ENCODE measurements around the gene BARHL2.

BARHL2 gene

DNA sequence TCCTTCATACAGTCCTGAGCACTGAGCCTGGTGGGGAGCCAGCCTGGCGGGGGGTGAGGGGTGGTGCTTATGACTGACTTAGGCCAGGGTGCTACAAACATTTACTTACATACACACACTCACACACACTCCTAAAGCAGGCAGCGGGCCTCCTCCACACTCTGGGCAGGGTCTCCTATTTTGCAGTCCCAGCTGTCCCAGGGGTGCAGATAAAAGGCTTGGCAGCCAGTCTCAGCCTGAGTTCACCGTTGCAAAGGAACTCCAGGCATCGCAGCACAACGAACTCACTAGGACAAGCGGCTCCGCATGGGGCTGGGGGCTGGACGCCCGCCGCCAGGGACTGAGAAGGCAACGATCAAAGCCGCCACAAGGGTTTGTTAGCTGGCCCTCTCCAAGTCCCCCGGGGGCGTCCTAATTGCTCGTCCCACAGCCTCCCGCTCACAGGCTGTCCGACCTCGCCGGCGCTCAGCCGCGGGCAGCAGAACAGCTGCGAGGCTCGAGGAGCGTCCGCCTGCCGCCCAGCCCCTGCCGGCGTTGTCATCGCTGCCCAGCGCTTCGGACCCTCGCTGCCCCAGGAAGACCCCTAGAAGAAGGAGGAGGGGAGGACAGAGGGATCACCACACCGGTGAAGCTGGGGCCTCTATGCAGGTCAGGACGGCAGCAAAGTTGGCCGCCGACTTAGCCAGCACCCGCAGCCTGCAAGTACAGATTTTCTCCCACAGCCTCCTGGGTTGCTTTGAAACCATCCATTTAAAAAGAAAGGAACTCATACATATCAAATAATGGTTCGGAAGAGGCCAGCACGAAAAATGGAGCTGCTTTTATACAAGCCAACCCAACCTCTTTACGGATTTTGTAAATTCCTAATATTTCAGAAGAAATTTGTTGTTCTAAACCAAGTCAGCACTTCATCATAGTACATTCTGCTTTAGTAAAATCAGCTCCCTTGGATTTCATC lies 6.2 kb downstream of the BARHL2 start:
- DNase-seq (ENCODE audit: low read depth): no peak

DNA sequence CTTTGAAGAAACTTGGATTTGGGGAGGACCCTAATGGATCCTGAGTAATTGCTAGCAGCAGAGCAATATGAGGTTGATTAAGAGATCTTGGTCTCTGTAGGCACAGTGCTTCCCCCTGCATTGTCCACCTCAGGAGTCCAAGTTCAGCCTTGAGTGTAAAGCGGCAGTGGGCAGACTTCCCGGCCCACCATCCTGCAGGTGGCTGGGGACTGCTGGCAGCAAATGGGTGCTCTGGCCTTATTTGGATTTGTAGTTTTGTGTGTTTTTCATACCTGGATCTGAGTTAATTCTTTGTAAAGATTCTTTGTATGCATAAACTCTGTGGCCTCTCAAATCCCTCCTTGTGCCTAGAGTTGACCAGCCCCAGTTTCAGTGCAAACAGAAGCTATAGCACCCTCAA lies 7.6 kb downstream of the BARHL2 start:
- no peak for DNase-seq (ENCODE audit: low read depth)

DNA sequence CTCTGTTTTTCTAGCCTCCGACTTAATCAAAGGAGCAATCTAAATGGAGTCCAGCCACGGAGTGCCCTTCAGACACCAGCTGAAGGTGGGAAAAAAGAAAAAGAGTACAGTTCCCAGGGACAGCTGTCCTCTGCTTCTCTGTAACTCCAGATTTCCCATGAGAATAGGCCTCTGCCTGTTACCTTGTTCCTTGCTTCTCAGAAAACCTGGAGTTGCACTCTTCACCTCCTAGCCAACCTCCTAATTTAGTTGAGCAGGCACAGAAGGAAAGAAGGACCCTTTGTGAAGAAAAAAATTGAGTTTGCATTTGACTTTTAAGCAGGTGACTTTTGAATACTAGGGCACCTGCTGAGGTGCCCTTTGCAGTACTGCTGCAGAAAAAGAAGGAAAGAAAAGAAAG lies 8.3 kb downstream of the BARHL2 start:
- DNase-seq (ENCODE audit: low read depth): no peak

DNA sequence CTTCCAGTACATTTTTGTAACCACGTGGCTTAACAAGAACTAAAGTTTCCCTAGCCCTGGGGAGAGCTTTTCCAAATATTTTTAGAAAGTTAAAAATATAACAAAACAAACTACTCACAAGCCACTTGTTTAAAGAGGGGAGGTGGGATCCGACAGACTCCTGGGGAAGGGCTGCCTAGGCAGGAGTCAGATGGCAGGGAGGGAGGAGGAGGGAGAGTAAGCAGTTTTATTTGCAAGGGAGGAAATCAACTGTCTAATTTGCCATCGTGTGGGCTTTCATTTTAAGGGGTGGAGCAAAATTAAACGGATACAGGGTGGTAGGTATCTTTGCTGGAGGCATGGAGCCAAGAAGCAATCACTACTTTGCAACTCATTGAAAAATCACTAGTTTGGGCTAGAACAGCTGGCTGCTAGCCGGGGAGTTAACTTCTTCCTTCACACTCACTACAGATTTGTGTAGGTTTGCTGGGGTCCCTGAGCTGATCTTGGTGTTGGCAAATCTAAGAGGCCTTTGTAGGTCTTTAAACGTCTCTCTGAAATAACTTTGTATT lies 8.8 kb downstream of the BARHL2 start:
- no peak for DNase-seq (ENCODE audit: low read depth)

DNA sequence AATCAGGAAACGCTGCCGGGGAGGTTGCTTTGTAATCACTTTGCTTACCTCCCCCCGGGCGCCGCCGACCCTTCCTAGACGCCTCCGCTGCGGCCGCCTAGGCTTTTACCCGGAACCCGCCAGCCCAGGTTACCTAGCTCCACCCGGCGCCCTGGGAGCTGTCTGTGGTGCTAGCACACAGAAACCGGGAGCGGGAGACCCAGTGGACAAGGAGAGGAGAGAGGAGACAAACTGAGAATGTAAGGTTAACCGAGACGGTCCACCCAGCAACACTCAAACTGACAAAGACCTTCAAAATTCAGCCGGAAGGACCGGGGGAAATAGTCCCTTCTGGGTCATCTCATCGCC lies 9.8 kb downstream of the BARHL2 start:
- DNase-seq (ENCODE audit: low read depth): no peak

DNA sequence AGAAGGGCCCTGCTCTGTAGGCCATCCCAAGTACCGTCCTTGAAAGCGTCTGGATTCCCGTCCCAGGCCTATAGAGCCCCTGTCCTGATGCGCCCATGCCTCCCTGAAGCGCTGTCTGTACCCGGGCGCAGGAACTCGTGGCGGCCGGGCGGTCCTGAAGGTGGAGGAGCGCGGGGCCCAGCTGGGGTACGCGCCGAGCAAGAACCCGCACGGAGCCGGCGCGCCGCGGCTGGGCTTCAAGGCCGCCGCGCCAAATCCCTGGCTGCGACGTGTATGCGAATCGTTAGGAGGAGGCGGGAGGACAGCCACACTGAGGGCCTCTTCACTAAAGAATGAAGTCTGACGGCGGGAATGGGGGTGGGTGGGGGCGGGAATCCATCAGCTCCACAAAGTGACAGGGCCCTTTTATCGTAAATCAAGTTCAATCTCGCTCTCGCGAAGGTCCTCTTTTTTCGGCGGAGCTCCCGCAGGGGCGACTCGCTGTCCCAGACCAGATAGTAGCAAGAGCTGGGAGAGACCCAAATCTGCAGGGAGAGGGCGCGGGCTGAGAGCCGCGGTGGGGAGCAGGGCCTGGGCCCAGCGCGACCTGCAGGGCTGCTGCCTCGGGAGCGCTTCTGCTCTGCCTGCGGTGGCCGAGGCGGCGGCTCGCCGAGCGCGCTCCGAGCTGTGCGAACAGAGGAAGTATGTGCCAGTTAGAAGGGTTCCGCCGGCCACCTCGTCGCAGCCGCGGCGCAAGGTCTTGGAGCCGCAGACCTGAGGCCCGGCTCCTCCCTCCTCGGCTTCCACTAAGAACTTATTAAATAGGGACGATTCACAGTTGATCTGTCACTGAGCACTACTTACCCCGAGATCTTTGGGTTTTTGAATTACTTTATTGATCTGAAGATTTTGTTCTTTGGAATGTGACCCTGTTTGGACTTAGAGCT lies 10.4 kb downstream of the BARHL2 start:
- DNase-seq (ENCODE audit: low read depth): no peak

DNA sequence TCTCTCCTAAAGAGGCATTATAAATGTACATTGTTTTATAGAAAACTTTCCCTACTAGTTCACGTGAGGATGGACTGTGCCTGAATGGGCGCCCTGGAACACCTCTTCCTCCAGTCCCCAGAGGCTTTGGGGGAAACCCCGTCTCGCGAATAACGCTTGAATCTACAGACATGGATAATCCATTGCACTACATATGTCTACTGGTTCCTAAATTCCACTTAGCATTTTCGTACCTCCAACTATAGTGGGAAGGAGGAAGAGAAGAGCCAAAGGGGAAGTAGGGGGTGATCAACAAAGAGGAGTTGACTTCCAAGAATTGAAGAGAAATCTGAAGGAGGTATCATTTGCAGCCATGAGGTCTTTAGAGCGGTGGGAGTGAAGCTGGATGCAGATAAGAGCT lies 11.1 kb downstream of the BARHL2 start:
- DNase-seq (ENCODE audit: low read depth): no peak

DNA sequence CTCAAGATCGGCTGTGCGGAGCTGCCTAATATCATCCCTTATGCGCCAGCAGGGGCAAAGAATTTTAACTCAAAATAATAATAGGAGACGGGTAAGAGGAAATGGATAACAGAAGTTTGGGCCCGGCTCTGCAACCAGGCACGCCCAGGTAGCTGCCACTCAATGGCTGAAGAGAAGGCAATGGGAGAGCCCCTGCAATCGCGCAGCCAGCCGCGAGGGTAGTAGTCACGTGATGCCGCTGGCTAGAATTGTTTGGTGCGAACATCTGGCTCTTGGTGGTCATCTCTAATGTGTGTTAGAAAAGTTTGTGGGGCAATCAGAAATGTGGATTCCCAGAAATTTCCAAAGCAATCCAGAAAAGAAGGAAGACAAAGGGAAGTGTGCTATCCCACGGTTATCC lies 12.3 kb downstream of the BARHL2 start:
- no peak for DNase-seq (ENCODE audit: low read depth)

DNA sequence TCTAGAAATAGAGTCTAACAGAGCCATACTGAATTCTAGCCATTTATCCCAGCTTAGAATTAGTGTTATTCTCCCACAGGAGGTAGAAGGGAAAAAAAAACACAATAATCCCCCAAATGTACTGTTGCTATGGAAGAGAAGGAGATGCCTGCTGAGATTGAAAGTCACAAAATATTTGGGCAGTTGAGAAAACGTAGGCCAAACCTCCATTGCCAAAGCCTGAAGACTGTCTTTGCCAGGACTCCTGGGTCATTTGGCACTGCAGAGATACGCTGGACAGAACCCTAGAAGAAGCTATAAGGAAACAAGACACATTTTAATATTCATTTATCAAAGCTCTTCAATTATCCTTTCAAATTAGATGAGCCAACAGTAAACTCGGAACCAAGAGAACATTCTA lies 22.3 kb downstream of the BARHL2 start:
- DNase-seq (ENCODE audit: low read depth): no peak

DNA sequence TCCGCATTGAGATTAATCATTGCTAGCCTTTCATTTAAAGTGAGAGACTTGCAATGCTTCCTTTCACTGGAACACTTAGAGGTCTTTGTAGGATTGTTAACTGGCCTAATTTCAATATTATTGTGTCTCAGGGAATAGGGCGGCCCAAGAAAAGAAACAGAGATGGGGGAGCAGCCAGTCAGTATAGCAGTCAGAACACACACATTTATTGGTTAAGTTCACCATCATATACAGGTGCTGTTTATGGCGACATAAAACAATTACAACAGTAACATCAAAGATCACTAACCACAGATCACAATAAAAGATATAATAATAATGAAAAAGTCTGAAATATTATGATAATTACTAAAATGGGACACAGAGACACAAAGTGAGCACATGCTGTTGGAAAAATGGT lies 29.4 kb downstream of the BARHL2 start:
- DNase-seq (ENCODE audit: low read depth): no peak

DNA sequence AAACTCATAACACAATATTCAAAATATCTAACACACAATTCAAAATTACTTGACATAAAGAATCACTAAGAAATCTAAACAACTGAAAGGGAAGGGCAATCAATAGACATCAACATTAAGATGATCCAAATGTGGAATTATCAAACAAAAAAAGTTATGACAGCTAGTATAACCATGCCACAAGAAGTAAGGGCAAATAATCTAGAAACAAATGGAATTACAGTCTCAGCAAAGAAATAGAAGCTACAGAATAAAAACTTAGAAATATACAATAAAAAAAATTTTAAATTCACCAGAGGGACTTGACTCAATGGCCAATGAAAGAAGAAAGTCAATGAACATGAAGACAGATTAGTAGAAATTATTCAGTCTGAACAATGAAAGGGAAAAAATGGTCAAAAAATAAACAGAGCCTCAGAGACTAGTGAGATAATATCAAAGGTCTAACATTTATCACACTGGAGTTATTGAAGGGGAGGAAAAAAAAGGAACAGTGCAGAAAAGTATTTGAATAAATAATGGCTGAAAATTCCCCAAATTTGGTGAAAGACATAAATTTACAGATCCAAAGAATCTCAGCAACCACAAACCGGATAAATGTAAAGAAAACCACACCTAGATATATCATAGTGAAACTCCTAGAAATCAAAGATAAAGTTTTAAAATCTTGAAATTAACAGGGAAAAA lies 41.8 kb downstream of the BARHL2 start:
- no peak for DNase-seq (ENCODE audit: low read depth)

DNA sequence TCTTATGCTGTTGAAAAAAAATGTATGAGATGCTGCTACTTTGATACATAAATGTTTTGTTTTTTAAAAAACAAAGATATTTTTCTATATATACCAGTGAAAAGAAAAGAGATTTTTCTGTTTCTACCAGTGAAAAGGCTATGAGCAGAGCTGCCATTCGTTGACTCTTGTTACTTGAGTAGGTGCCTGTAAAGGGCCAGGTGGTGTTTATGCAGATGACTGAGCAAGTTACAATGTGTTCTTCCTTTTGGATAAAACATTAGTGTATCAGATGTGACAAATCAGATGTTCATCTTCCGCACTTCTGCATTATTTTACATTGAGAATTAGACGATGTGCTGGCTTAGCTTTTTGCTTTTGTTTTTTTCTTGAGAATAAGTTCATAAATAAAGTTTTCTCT lies 45.4 kb downstream of the BARHL2 start:
- DNase-seq (ENCODE audit: low read depth): no peak

DNA sequence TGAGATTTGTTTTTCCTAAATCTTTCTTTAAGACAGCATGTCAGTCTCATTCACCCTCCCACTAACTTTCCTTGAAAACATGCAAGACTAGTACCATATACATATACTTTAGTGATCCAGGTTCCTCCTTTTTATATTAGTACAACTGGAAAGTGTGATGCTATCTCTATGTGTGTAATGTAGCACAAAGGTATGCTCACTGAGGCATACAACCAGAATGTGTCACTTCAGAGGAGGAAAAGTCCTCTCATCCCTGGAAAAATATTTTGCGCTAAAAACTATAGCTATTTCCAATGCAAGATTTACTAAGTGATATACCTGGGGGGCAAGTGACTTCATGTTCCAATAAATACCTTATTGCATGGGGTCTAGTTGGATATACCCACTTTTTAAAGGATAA lies 45.9 kb downstream of the BARHL2 start:
- DNase-seq (ENCODE audit: low read depth): no peak

Measured in non-pigmented ciliary epithelial cell (primary cell).